Midbrain (tissue), 1 donor: Measurements from ENCODE around the gene MYO15A.
A peak's percentile ranks its signal among the peaks of the same experiment; 100 is the strongest.

Experiments
- DNase-seq: peaks from one replicate; lab custom pipeline; 2025; lab: John Stamatoyannopoulos, UW

Gene MYO15A

DNA sequence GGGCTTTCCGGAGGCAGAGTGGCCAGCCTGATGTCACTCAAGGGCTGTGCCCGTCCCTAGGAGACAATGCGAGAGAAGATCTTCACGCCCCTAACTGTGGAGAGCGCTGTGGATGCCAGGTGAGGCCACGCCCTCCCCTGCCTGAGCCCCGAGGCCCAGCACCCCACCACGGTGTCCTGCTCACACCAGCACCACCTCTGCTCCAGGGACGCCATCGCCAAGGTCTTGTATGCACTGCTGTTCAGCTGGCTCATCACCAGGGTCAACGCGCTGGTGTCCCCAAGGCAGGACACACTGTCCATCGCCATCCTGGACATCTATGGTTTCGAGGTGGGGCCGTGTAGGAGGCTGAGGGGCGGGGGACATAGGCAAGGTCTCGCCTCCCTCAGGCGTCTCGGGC, 27.8 kb downstream of the MYO15A start:
- DNase-seq = no peak

GRCh38 chr17:18138065-18138749, 29.7 kb downstream of the MYO15A start:
- DNase-seq = no peak

DNA sequence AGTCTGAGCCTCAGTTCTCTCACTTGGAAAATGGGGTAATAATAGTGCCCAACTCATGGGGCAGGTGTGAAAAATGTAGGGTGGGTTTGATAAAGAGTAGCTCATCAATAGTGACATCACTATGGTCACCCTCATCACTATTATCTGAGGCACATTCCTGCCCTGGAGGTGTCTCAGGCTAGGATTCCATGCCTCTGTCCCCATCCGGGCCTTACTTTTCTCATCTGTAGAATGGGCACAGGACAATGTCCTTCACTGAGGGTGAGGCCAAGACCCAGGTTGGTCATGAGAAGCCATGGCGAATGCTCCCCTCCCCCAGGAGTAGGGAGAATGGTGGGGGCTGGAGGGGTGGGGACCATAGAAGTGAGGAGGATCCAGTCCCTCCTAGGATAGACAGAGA, 30.5 kb downstream of the MYO15A start:
- DNase-seq = no peak

- no peak for DNase-seq
Measured at GRCh38 chr17:18139498-18139897, 30.9 kb downstream of the MYO15A start.

GRCh38 chr17:18139949-18140348, 31.4 kb downstream of the MYO15A start:
- no peak for DNase-seq

GRCh38 chr17:18140648-18141047, 32.1 kb downstream of the MYO15A start:
- DNase-seq = no peak

- DNase-seq = peak; percentile 62
Measured at GRCh38 chr17:18141210-18141803, 32.8 kb downstream of the MYO15A start.

DNA sequence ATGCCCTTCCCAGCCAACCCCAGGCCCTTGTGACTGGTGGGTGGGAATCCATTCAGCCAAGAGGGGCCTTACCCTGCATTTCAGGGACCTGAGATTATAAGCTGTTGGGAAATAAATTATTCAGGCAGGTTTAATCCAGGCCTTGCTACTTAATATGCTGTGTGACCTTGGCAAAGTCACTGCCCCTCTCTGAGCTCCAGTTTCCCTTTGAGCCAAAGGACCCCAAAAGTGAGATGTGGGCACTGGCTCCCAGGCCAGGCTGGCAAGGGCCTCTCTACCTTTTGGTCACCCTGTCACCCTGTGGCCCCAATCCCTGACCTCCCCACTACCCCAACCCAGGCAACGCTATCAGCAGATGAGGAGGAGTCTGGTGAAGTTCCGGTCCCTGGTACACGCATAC, 33.9 kb downstream of the MYO15A start:
- DNase-seq = no peak

DNA sequence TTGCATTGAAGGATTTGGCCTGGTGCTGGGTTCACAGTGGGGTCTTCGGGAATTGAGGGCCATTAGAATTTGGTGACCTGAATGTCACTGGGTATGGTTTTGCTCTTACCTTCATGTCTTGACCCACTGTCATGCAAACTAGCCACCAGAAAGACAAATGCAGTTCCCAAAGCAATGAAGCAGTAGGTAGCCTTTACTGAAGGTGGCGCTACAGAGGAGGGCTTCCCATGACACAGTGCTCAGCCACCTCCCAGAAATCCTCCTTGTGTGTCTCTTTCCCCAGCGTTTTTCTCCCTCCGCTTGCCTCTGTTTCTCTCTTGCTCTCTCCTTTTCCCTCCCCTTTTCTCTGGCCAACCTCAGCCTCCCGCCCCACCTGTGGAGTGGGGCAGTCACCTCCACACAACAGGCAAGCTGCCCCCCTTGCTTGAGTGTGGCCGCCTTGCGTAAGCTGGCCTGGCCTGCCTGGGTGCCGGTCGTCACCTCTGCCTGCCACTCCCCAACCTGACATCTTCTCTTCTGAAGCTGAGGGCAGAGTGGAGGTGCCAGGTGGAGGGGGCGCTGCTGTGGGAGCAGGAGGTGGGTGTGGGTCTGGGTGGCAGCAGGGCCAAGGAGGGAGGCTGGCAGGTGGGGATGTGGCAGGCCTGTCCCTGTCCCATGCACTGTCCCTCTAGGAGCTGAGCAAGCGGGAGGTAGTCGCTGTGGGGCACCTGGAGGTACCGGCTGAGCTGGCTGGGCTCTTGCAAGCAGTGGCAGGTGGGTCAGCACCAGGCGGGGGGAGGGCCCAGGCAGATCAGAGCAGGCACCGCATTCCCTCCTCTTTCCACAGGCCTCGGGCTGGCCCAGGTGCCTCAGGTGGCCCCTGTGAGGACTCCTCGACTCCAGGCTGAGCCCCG, 34.7 kb downstream of the MYO15A start:
- DNase-seq = no peak

- DNase-seq = no peak
Measured at GRCh38 chr17:18144261-18144660, 35.7 kb downstream of the MYO15A start.

GRCh38 chr17:18144855-18145254, 36.3 kb downstream of the MYO15A start:
- no peak for DNase-seq

DNA sequence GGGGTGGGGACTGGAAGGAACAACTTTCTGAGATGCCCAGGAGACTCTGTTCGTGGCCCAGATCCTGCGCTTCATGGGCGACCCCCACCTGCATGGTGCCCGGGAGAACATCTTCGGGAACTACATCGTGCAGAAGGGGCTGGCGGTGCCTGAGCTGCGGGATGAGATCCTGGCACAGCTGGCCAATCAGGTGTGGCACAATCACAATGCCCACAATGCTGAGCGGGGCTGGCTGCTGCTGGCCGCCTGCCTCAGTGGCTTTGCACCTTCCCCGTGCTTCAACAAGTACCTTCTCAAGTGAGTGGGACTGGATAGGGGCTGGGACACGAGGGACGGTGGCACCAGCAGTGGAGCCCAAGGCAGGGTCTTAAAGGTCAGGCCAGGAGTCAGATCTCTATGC, 37.3 kb downstream of the MYO15A start:
- DNase-seq = no peak

DNA sequence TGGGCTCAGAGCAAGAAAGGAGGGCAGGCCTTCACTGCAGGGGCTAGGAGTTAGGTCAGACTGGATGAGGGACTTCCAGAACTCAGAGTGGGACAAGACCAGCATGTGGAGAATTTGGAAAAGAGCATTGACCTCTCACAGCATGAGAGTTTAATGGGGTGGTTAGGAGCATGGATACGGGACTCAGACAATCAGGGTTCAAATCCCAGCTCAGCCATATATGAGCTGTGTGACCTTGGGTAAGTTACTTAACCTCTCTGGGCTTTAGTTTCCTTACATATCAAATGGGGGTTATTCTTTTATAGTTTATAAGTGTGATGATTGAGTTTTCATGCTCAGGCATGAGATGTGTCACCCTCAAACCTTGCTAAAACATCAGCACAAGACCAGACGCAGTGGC, 37.7 kb downstream of the MYO15A start:
- DNase-seq = no peak

- no peak for DNase-seq
Measured at GRCh38 chr17:18146980-18147379, 38.4 kb downstream of the MYO15A start.

GRCh38 chr17:18148586-18148985, 40.0 kb downstream of the MYO15A start:
- DNase-seq = no peak

DNA sequence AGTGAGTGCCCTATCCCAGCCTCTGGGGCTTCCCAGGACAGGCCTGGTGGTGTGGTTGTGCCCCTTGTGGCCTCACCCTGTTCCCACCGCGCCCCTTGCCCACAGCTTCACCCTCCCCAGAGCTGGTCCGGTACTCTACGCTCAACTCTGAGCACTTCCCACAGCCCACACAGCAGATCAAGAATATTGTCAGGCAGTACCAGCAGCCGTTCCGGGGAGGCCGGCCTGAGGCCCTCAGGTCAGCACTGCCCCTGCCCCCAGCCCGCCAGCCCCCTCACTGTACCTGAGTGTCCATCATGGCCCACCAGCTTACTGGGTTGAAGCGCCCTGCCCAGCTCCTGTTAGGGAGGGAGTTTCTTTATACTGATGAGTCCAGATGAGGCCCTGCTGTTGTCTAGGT, 42.7 kb downstream of the MYO15A start:
- DNase-seq = no peak

GRCh38 chr17:18155179-18155578, 46.6 kb downstream of the MYO15A start:
- no peak for DNase-seq

DNA sequence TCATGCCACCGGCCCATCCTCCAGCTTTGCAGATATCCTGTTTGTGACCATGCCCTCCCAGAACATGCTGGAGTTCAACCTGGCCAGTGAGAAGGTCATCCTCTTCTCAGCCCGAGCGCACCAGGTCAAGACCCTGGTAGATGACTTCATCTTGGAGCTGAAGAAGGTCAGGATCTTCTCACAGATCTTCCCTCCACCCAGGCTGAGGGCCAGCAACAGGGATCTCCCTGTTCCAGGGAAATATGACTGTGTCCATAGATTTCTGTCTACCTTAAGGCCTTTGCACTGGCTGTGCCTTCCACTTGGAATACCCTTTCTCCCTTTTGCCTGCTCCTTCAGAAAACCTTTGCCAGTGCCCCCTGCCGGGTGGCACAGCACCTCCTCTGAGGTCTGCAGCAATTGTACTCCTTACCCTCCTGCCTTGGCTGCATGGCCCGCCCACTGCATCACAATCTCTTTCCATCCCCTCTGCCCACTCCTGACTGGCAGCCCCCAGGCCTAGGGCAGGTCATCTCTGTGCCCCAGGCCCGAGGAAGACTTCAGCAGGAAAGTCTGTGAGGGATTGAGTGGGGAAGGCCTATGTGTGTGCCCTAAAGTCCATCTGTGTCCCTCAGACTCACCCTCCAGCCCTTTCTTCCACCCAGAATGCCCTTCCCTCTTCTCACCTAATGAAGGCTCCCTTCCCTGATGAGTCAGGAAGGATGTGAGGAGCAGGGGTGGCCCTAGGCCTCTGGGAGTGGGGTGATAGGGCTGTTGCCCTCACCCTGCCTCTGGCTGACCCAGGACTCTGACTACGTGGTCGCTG, 47.8 kb downstream of the MYO15A start:
- DNase-seq = no peak

GRCh38 chr17:18156976-18157280, 48.4 kb downstream of the MYO15A start:
- no peak for DNase-seq

DNA sequence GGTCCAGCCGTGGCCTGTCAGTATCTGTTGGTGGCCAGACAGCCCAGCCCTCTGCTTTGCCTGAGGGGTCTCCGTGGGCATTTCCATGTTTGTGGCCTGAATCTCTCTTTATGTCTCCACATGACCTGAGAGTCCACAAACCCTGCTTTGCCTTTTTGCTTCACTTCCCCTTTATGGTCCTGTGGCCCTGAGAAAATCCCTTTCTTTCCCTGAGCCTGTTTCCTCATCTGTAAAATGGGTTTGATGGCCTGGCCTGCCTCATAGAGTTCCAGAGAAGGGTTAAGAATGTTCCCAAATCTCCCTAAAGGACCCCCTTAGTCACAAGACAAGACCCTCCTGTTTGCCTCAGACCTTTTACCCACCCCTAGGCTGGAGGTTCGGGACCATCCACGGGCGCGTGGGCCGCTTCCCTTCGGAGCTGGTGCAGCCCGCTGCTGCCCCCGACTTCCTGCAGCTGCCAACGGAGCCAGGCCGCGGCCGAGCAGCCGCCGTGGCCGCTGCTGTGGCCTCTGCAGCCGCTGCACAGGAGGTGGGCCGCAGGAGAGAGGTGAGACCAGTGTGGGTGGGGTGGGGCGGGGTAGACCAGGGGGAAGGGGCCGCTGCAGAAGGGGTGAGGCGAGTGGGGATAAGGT, 48.9 kb downstream of the MYO15A start:
- DNase-seq = no peak

DNA sequence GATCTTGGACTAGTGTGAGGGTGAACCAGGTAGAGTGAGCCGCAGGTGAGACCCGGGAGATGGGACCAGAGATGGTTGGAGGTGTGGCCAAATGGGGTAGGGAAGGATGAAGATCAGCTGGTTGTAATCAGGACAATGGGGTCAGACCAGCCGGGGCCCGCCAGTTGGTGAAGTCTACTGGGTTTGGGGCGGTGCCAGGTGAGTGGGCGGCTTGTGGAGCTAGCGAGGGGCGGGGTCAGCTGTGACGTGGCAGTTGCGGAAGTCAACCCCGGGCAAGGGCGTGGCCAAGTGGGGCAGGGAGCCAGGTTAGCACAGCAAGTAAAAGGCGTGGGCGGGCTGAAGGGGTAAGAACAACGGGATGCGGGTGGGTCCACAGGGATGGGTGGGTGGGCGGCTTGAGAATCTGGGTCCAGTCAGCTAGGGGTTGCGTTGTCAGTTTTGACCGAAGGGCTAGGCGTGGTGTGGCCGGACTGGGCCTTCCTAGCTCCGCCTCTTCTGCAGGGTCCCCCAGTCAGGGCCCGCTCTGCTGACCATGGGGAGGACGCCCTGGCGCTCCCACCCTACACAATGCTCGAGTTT, 49.6 kb downstream of the MYO15A start:
- DNase-seq = peak; percentile 7
